ENCODE data around the gene FARSB.

FARSB gene

DNA sequence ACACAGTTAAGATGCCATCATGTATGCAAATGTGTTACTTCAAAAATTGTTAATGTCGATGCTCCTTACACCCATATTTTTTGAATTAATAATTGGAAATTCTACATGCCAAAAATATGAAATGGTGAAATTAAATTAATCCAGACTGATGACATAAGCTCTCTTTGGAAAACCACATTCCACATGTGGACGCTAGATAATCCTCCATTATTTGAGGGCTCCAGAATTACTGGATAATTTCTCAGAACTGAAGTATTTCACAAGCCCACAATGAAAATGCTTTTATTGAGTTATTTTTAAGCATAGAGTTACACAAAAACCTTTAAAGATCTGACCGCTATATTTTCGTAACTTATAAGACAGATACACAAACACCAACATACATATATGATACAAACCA lies 47.8 kb downstream of the FARSB start:
- DNase-seq (ENCODE audit: low spot score): no peak
- no peak overlapping the region for H3K27ac ChIP-seq
- TF ChIP-seq, protein P1, sequence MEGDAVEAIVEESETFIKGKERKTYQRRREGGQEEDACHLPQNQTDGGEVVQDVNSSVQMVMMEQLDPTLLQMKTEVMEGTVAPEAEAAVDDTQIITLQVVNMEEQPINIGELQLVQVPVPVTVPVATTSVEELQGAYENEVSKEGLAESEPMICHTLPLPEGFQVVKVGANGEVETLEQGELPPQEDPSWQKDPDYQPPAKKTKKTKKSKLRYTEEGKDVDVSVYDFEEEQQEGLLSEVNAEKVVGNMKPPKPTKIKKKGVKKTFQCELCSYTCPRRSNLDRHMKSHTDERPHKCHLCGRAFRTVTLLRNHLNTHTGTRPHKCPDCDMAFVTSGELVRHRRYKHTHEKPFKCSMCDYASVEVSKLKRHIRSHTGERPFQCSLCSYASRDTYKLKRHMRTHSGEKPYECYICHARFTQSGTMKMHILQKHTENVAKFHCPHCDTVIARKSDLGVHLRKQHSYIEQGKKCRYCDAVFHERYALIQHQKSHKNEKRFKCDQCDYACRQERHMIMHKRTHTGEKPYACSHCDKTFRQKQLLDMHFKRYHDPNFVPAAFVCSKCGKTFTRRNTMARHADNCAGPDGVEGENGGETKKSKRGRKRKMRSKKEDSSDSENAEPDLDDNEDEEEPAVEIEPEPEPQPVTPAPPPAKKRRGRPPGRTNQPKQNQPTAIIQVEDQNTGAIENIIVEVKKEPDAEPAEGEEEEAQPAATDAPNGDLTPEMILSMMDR (IDR thresholded peaks at IDR 0.05): no peak
- H3K4me3 ChIP-seq: no peak overlapping the region

DNA sequence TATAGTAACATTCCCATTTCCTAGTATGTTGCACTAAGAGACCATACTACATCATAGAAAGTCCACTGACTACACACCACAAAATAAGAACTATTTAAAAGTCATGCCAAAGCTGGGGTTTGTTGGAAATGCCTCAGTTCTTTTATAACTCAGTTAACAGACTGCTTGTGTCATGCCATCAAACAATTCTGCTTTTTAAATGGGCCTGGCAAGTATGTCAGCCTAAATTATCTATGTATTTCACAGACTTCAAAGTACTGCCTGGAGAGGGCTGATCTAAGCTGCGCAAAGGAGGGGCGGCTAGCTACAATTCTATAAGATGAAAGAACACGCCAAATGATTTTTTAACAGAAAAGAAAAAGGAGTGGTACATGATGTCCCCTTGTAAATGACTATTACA lies 49.6 kb downstream of the FARSB start:
- TF ChIP-seq, protein P1 (IDR thresholded peaks at IDR 0.05): no peak
- no peak overlapping the region for H3K27ac ChIP-seq
- no peak for DNase-seq (ENCODE audit: low spot score)
- no peak overlapping the region for H3K4me3 ChIP-seq

DNA sequence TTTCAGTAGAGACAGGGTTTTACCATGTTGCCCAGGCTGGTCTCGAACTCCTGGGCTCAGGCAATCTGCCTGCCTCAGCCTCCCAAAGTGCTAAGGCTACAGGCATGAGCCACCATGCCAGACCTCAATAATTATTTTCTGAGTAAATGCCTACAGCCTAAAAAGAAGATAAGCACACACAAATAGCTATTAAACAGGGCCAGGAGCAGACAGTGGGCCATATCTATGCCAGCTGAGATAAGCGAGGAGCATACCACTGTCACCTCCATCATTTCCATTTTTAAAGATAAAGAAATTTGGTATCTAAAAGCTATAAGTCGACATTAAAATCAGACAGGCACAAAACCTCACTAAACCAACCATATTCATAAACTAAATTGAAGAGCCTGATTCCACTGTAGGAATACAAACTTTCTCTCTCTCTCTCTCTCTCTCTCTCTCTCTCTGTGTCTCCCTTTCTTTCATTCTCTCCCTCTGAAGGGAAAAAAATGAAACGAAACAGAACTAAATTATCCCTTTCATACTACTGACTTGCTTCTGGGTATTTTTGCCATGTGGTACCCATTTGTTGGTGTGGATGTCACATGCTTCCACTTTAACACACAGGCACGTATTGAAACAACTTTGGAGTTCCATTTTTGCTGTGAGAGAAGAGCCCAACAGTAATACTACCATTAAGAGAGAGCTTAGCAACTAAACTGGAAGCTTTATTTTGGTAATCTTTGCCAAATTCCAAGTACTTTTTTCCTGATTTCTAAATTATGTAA lies 51.0 kb downstream of the FARSB start:
- Histone ChIP-seq H3K27ac (no peak overlapping the region), H3K4me3 (no peak overlapping the region)
- no peak for DNase-seq (ENCODE audit: low spot score)
- TF ChIP-seq, protein P1 (IDR thresholded peaks at IDR 0.05): no peak

DNA sequence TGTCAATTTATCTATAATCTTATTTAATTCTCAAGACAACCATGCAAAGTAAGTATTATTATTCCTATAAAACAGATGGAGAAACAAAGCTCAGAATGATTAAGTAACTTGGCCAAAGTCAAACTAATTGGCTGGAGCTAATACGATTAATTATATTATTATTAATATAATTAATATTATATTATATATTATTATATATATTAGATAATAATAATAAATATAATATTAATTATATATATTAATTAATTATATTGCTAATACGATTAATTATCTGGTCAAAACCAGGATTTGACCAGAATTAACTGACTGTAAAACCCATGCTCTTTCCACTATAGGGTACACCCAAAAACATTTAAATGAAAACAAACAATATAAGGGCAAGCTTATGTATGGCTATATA lies 52.4 kb downstream of the FARSB start:
- TF ChIP-seq, protein P1 (IDR thresholded peaks at IDR 0.05): no peak
- Histone ChIP-seq H3K27ac (no peak overlapping the region), H3K4me3 (no peak overlapping the region)
- DNase-seq (ENCODE audit: low spot score): no peak

DNA sequence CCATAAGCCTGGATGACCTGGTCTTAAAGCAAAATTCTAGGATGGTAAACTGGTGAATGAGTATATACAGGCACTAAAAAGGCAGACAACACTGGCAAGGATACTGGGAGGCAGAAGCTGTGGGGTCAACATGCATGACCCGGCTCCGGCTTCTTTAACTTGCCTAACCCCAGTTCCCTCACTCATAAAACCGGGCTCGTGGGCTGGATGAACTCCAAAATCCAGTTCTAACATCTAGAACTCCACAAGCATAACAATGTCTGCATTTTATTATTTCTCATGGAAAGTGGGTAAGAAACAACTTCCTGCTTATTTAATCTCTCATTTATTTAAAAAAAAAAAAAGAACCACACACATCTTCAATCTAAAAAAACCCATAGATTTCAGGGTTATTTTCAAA lies 57.3 kb downstream of the FARSB start:
- Histone ChIP-seq H3K27ac (no peak overlapping the region), H3K4me3 (no peak overlapping the region)
- no peak for DNase-seq (ENCODE audit: low spot score)
- TF ChIP-seq, protein P1 (IDR thresholded peaks at IDR 0.05): no peak

DNA sequence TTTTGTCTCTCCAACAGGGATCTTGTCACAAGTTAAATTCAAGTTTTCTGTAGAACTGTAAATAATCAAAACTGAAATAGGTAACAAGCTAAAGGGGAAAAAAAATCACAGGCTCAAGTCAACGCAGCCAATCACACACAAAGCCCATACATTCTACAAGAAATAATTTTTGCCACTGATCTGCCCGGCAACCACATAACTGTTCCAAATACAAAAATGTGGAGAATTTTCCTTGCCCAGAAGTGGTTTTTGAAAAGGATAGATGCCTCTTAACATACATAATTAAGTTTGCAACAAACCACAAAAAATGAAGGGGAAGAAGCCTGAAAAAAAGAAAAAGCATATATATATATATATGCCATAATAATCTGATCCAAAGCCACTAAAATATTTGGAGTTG lies 60.3 kb downstream of the FARSB start:
- TF ChIP-seq, protein P1 (IDR thresholded peaks at IDR 0.05): no peak
- no peak overlapping the region for H3K4me3 ChIP-seq
- DNase-seq (ENCODE audit: low spot score): no peak
- no peak overlapping the region for H3K27ac ChIP-seq

DNA sequence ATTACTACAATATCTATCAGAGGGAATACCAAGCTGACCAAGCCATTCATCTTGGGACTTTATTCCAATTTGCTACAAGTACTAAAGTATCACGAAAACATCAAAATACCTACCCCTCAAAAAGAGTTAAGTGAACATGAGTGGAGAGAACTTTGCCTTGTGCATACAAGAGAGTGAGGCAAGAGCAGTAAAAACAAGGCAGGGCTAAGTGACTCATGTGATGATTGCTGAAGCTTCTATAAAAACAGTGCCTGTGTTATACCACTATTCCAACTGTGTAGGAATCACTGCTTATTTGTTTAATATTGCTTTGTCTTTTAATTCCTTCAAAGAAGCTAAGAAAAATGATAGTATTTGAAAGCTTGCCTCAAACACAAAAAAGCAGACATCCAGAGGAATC lies 61.2 kb downstream of the FARSB start:
- DNase-seq (ENCODE audit: low spot score): no peak
- Histone ChIP-seq H3K27ac (no peak overlapping the region), H3K4me3 (no peak overlapping the region)
- TF ChIP-seq, protein P1 (IDR thresholded peaks at IDR 0.05): no peak
